ENCODE measurements around the gene SIRT2.
"Not testable (repeated sequence)": the region's sequence is repeated elsewhere in the genome, so short reads cannot be mapped to it uniquely, and the experiment has no call there.

The SIRT2 gene

DNA sequence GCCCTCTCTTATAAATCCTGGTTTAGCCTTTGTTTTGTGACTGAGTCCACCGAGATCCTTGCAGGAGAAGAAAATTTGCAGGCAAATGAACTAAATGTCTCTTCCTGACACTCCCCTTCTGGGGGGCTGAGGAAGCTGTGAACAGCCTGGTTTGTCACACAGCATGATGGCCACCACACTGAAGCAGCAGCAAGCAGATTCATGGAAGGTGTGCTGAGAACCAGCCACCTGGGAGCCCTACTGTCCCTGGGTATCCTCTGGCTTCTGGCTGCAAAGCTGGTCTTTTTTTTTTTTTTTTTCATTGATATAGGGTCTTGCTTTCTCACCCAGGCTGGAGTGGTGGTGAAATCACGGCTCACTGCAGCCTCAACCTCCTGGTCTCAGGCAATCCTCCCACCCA is 42.6 kb upstream of the SIRT2 start:
- Histone ChIP-seq H3K27me3 (replicated peaks) (no peaks in the 10 kb centered on the region), H3K27ac (no peak overlapping the region), H3K36me3 (replicated peaks) (peaks cover 9% of the 10 kb centered on the region), H3K4me3 (ENCODE audit: low read depth, low read length) (no peak overlapping the region)
- TF ChIP-seq, protein P1, sequence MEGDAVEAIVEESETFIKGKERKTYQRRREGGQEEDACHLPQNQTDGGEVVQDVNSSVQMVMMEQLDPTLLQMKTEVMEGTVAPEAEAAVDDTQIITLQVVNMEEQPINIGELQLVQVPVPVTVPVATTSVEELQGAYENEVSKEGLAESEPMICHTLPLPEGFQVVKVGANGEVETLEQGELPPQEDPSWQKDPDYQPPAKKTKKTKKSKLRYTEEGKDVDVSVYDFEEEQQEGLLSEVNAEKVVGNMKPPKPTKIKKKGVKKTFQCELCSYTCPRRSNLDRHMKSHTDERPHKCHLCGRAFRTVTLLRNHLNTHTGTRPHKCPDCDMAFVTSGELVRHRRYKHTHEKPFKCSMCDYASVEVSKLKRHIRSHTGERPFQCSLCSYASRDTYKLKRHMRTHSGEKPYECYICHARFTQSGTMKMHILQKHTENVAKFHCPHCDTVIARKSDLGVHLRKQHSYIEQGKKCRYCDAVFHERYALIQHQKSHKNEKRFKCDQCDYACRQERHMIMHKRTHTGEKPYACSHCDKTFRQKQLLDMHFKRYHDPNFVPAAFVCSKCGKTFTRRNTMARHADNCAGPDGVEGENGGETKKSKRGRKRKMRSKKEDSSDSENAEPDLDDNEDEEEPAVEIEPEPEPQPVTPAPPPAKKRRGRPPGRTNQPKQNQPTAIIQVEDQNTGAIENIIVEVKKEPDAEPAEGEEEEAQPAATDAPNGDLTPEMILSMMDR (IDR thresholded peaks at IDR 0.05; ENCODE audit: low read depth, low read length, missing control alignments) = no peak
- in situ Hi-C loops (cut with HindIII; ENCODE audit: low pct_ligation_motif_present, low sequenced_read_pairs) = no loop called here
- DNase-seq = no peak

DNA sequence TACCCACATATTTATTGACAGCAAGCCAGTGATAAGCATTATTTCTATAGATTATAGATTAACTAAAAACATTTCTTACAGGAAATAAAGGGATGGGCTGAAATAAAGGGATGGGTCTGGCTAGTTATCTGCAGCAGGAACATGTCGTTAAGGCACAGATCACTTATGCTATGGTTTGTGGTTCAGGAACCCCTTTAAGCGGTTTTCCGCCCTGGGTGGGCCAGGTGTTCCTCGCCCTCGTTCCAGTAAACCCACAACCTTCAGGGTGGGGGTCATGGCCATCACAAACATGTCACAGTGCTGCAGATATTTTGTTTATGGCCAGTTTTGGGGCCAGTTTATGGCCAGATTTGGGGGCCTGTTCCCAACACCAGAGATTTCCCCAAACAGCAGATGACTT is 42.0 kb upstream of the SIRT2 start:
- DNase-seq; in situ Hi-C loops (cut with HindIII; ENCODE audit: low pct_ligation_motif_present, low sequenced_read_pairs); H3K4me3 ChIP-seq (ENCODE audit: low read depth, low read length); H3K36me3 ChIP-seq (replicated peaks); H3K27me3 ChIP-seq (replicated peaks); H3K27ac ChIP-seq: not testable (repeated sequence)

DNA sequence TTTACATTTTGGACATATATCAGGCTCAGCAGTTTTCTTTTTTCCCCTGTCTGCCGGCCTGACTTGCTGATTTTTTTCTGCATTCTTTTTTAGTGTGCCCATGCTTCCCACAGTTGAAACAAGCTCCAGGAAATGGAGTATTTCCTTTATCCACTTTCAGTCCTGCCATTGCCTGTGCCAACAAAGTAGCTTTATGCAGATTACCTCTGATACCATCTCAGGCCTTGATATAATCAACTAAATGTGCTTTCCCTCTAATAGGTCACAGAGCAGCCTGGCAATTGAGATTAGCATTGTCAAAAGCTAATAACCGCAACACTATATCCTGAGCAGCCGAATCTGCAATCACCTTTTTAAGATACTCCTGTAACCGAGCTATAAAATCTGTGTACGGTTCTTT is 40.5 kb upstream of the SIRT2 start:
- no peaks in the 10 kb centered on the region for H3K27me3 ChIP-seq (replicated peaks)
- no peak for DNase-seq
- in situ Hi-C loops (cut with HindIII; ENCODE audit: low pct_ligation_motif_present, low sequenced_read_pairs) = no loop called here
- TF ChIP-seq, protein P1 (IDR thresholded peaks at IDR 0.05; ENCODE audit: low read depth, low read length, missing control alignments) = no peak
- no peak overlapping the region for H3K27ac ChIP-seq
- H3K4me3 ChIP-seq (ENCODE audit: low read depth, low read length) = no peak overlapping the region
- H3K36me3 ChIP-seq (replicated peaks) = peaks cover 4% of the 10 kb centered on the region

DNA sequence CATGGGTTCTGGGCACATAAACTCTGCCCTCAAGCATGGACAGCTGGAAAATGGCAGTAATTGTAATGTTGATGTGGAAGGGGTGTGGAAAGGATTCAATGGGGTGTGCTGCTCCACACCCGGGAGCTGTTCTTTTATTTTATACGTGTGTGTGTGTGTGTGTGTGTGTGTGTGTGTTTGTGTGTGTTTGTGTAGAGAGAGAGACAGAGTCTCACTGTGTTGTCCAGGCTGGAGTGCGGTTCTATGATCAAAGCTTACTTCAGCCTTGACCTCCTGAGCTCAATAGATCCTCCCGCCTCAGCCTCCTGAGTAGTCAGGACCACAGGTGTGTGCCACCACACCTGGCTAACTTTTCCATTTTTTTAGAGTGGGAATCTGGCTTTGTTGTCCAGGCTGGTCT is 34.1 kb upstream of the SIRT2 start:
- TF ChIP-seq, protein P1 (IDR thresholded peaks at IDR 0.05; ENCODE audit: low read depth, low read length, missing control alignments) = no peak
- no peak for DNase-seq
- H3K4me3 ChIP-seq (ENCODE audit: low read depth, low read length) = no peak overlapping the region
- in situ Hi-C loops (cut with HindIII; ENCODE audit: low pct_ligation_motif_present, low sequenced_read_pairs) = no loop called here
- no peaks in the 10 kb centered on the region for H3K27me3 ChIP-seq (replicated peaks)
- H3K27ac ChIP-seq = no peak overlapping the region
- H3K36me3 ChIP-seq (replicated peaks) = peaks cover 2% of the 10 kb centered on the region

DNA sequence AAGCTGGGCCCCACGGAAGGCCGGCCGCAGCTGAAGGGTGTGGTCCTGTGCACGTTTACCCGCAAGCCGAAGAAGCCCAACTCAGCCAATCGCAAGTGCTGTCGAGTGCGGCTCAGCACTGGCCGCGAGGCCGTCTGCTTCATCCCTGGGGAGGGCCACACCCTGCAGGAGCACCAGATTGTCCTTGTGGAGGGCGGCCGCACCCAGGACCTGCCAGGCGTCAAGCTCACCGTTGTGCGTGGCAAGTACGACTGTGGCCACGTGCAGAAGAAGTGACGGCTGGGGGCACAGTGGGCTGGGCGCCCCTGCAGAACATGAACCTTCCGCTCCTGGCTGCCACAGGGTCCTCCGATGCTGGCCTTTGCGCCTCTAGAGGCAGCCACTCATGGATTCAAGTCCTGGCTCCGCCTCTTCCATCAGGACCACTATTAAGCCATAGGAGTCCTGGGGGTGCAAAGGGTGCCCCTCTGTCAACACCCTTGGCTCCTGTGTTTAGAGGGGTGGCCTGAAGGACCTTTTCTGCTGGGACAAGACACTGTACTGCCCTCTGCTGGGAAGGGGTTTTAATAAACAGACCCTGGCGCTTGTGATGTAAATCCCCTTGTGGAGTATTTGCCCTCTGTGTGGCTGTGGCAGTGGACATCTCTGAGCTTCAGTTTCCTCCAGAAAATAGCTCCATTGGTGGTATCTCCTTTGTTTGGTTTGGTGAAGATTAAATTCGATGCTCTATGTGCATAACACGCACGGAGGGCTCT is 33.2 kb upstream of the SIRT2 start:
- Histone ChIP-seq H3K27ac (no peak overlapping the region), H3K27me3 (replicated peaks) (no peaks in the 10 kb centered on the region), H3K4me3 (ENCODE audit: low read depth, low read length) (no peak overlapping the region), H3K36me3 (replicated peaks) (peaks cover 2% of the 10 kb centered on the region)
- TF ChIP-seq, protein P1 (IDR thresholded peaks at IDR 0.05; ENCODE audit: low read depth, low read length, missing control alignments) = peak; percentile 61
- DNase-seq = peak; percentile 40
- in situ Hi-C loops (cut with HindIII; ENCODE audit: low pct_ligation_motif_present, low sequenced_read_pairs) = no loop called here

DNA sequence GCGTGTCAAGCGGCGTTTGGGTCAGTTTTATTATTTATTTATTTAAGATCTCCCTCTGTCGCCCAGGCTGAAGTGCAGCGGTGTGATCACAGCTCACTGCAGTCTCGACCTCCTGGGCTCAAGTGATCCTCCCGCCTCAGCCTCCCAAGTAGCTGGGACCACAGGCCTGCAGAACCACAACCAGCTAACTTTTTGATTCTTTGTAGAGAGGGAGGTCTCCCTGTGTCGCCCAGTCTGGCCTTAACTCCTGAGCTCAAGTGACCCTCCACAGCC is 32.0 kb upstream of the SIRT2 start:
- no peak for DNase-seq
- peaks cover 2% of the 10 kb centered on the region for H3K36me3 ChIP-seq (replicated peaks)
- TF ChIP-seq, protein P1 (IDR thresholded peaks at IDR 0.05; ENCODE audit: low read depth, low read length, missing control alignments) = no peak
- H3K27ac ChIP-seq = no peak overlapping the region
- no peaks in the 10 kb centered on the region for H3K27me3 ChIP-seq (replicated peaks)
- H3K4me3 ChIP-seq (ENCODE audit: low read depth, low read length) = peak overlapping the region; percentile 77
- in situ Hi-C loops (cut with HindIII; ENCODE audit: low pct_ligation_motif_present, low sequenced_read_pairs) = no loop called here

Data from brain microvascular endothelial cell (primary cell).